HepG2 (cell line): Measurements from ENCODE around the gene FZD7. TPM values are rescaled to one million over a fixed set of nuclear protein-coding genes. Genes with fewer than 3 reads are reported as not detected.

ENCODE experiments used
- HNF4A ChIP-seq: sonication (generic); formaldehyde crosslinking; IDR thresholded peaks from 2 replicates; pipeline ENCODE4 v1.4.0; 2020; ENCODE audit warnings: missing genetic modification reagents
- NFAT5 ChIP-seq: sonication (generic); formaldehyde crosslinking; IDR thresholded peaks from 2 replicates; pipeline ENCODE4 v1.4.0; 2020; ENCODE audit warnings: missing genetic modification reagents
- RXRA ChIP-seq: sonication (generic); formaldehyde crosslinking; IDR thresholded peaks from 2 replicates; pipeline ENCODE4 v1.5.1; 2020; ENCODE audit warnings: missing genetic modification reagents
- SNAI1 ChIP-seq: sonication (generic); formaldehyde crosslinking; IDR thresholded peaks from 2 replicates; pipeline ENCODE4 v1.5.0; 2020; ENCODE audit warnings: mild to moderate bottlenecking, missing genetic modification reagents, borderline replicate concordance
- SNAPC5 ChIP-seq: sonication (generic); formaldehyde crosslinking; IDR thresholded peaks from 2 replicates; pipeline ENCODE4 v1.8.1; 2023; ENCODE audit warnings: mild to moderate bottlenecking, missing genetic modification reagents, borderline replicate concordance
- YY1 ChIP-seq: IDR thresholded peaks from 2 replicates; pipeline ENCODE4 v1.6.1; 2011; ENCODE audit warnings: low read length, low read depth, moderate library complexity, mild to moderate bottlenecking; ENCODE audit not compliant: insufficient read depth, insufficient replicate concordance
- ZNF235 ChIP-seq: sonication (generic); formaldehyde crosslinking; IDR thresholded peaks from 2 replicates; pipeline ENCODE4 v1.8.1; 2023; ENCODE audit warnings: mild to moderate bottlenecking, missing genetic modification reagents, borderline replicate concordance
- ZNF280D ChIP-seq: sonication (generic); formaldehyde crosslinking; IDR thresholded peaks from 2 replicates; pipeline ENCODE4 v1.5.1; 2020; ENCODE audit warnings: mild to moderate bottlenecking, missing genetic modification reagents
- ZNF281 ChIP-seq: sonication (generic); formaldehyde crosslinking; IDR thresholded peaks from 2 replicates; pipeline ENCODE4 v1.4.0; 2020; ENCODE audit warnings: missing genetic modification reagents, borderline replicate concordance
- ZNF761 ChIP-seq: sonication (generic); formaldehyde crosslinking; conservative IDR thresholded peaks from 2 replicates; pipeline ENCODE4 v1.4.0; 2020; ENCODE audit warnings: mild to moderate bottlenecking, missing genetic modification reagents
- polyA plus RNA-seq, 8 experiments: library from polyadenylated mRNA; depleted of rRNA in 3 of 8; stranded (reverse) in 7 of 8; unstranded in 1 of 8; fragments of >200 nt; fragmentation: Illumina TruSeq in 4 of 8; extraction: Trizol in 4 of 8; gene quantifications; 2 replicates each; pipeline versions ENCODE4 v1.2.1 to v1.2.3, GENCODE V29; 2011 to 2016; ENCODE audit warnings: low read depth in 4 of 8, missing spikeins in 1 of 8, mixed read lengths in 1 of 8; ENCODE audit not compliant: insufficient read depth in 1 of 8
- total RNA-seq, 5 experiments: library from RNA; depleted of rRNA; stranded (reverse); fragments of >200 nt; fragmentation: Illumina TruSeq; extraction: Trizol; gene quantifications; 2 replicates each; pipeline ENCODE4 v1.2.3, GENCODE V29; 2016; ENCODE audit warnings: low read depth in 1 of 5

Gene FZD7
- total and polyA plus RNA-seq, 2 of the 13 experiments (the other 11 are each of a cell fraction or from before 2014, with no cell fraction given): 0.13 to 0.38 TPM

GRCh38 chr2:202033317-202034248 lies at the start of gene FZD7 (continued):
- TF ChIP-seq ZNF281 (CRISPR knock-in tag): 0 out of 2 replicates have a peak, but pooled peaks have one; percentile 6
- no peak for TF ChIP-seq HNF4A (CRISPR knock-in tag)
- TF ChIP-seq NFAT5 (CRISPR knock-in tag): no peak
- no peak for TF ChIP-seq ZNF280D
- TF ChIP-seq RXRA (CRISPR knock-in tag): no peak
- TF ChIP-seq SNAI1: no peak
- TF ChIP-seq SNAPC5 (CRISPR knock-in tag): no peak
- TF ChIP-seq ZNF235 (CRISPR knock-in tag): no peak
- no peak for TF ChIP-seq ZNF761 (CRISPR knock-in tag)
- no peak for TF ChIP-seq YY1
